ENCODE data around the gene DDX1. TPM values are rescaled to one million over a fixed set of nuclear protein-coding genes. Genes with fewer than 3 reads are reported as not detected.

The DDX1 gene
- polyA plus RNA-seq, 1 experiment = 49.6 TPM

DNA sequence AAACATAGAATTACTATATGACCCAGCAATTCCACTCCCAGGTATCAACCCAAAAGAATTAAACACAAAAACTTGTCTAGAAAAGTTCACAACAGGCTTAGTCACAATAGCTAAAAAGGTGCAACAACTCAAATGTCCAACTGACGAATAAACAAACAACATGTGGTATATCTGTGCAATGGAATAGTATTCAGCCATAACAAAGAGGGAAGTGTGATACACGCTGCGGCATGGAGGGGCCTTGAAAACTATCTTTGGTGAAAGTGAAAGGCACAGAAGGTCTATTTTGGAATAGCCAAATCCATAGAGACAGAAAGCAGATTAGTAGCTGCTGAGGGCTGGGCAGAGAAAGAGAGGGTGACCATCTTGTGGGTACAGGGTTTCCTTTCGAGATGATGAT lies 72.1 kb downstream of the DDX1 start:
- Histone ChIP-seq H3K36me3 (ENCODE audit: control insufficient read depth, insufficient read depth, low read length) (no peaks in the 10 kb centered on the region), H3K4me3 (ENCODE audit: low read depth, low read length) (no peak overlapping the region), H3K27me3 (ENCODE audit: control insufficient read depth, insufficient read depth, low read length) (no peaks in the 10 kb centered on the region; the same call in 1 of the 2 replicates)
- DNase-seq (ENCODE audit: low read depth) = no peak
- ChIA-PET POLR2A (no interaction called here), CTCF (interaction anchor here (1.1 kb wide), 1 partner anchor 11 kb away, joined by 3 read pairs; no protein-coding TSS in a partner anchor)
- TF ChIP-seq, protein P1, sequence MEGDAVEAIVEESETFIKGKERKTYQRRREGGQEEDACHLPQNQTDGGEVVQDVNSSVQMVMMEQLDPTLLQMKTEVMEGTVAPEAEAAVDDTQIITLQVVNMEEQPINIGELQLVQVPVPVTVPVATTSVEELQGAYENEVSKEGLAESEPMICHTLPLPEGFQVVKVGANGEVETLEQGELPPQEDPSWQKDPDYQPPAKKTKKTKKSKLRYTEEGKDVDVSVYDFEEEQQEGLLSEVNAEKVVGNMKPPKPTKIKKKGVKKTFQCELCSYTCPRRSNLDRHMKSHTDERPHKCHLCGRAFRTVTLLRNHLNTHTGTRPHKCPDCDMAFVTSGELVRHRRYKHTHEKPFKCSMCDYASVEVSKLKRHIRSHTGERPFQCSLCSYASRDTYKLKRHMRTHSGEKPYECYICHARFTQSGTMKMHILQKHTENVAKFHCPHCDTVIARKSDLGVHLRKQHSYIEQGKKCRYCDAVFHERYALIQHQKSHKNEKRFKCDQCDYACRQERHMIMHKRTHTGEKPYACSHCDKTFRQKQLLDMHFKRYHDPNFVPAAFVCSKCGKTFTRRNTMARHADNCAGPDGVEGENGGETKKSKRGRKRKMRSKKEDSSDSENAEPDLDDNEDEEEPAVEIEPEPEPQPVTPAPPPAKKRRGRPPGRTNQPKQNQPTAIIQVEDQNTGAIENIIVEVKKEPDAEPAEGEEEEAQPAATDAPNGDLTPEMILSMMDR (IDR thresholded peaks at IDR 0.05; ENCODE audit: insufficient read depth, low read depth, low read length) = no peak

DNA sequence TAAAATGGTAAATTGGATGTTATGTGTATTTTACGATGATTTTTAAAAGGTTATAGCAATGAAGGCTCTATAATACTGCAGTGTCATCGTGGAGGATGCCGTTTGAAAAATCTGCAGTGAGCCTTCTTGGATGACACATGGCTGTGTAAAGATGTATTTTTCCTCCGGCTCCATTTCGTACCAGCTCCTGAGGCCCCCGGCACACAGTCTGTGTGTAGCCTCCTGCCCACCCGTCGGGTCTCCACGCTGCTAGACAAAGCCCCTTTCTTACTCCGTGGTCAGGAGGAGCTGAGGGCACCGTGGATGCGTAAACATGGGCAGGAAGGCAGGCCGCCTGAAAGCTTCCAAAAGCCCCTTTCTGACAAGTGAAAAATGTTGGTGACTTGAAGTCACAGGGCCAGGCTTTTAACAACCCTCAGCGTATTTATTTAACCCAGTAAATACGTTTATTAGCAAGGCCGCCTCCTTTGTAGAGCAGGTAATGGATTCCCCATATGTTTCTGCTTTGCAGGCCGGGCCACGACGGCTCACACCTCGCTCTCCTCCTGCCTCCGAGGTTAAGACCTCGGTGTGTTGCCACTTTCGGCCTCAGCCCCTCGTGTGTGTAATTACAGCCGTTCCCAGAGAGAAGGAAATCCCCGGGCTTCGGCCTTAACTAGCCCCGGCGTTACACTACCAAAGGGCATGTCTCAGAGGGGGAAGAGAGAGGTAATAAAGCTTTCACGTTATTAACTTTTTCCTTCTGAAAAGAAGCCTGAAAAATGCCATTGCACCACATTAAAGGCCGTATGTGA lies 72.8 kb downstream of the DDX1 start:
- H3K36me3 ChIP-seq (ENCODE audit: control insufficient read depth, insufficient read depth, low read length) = no peaks in the 10 kb centered on the region
- ChIA-PET POLR2A (no interaction called here), CTCF (no interaction called here)

DNA sequence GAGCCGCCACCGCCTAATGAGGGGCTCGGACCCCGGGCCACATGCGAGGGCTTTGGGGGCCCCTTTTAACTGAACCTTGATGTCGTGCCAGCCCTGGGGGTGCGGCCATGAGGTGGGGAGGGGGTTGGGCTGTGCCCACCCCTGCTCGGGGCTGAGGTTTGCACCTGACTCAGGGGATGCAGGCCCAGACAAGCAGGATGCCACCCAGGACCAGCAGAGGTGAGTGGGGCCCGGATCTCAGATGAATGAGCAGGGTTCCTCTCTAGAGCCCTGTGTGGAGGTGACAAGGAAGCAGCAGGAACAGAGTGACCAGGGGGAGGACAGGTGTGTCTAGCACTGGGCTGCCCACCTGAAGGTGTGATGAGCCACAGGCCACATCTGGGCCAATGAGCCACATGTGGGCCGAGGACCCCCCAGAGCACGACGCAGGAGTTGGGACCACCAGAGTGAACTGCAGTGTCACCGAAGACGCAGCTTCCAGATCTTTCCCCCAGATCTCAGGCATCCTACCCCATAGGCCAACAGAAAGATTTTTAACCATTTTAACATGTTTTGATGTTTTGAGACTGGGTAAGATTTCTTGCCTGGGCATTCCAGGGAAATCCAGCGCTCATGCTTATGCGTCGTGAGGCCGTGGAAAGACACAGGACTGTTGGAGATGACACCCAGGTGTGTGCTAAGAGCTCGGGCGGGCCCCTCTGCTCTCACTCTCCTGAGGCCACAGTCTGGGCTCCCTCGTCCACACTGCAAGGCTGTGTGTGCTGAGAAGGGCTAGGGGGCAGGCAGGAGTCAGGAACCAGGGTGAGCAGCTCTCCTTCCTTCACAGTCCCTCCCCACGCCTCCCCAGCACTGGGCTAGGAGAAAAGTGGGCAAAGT lies 73.6 kb downstream of the DDX1 start:
- no peaks in the 10 kb centered on the region; the same call in 1 of the 2 replicates for H3K27me3 ChIP-seq (ENCODE audit: control insufficient read depth, insufficient read depth, low read length)
- DNase-seq (ENCODE audit: low read depth) = no peak
- H3K36me3 ChIP-seq (ENCODE audit: control insufficient read depth, insufficient read depth, low read length) = no peaks in the 10 kb centered on the region
- H3K4me3 ChIP-seq (ENCODE audit: low read depth, low read length) = no peak overlapping the region
- TF ChIP-seq, protein P1 (IDR thresholded peaks at IDR 0.05; ENCODE audit: insufficient read depth, low read depth, low read length) = no peak
- ChIA-PET POLR2A (no interaction called here), CTCF (no interaction called here)

More for the DNA sequence above, 72.8 kb downstream of the DDX1 start:
- TF ChIP-seq, protein P1 (IDR thresholded peaks at IDR 0.05; ENCODE audit: insufficient read depth, low read depth, low read length) = no peak
- no peaks in the 10 kb centered on the region; the same call in 1 of the 2 replicates for H3K27me3 ChIP-seq (ENCODE audit: control insufficient read depth, insufficient read depth, low read length)
- H3K4me3 ChIP-seq (ENCODE audit: low read depth, low read length) = no peak overlapping the region
- DNase-seq (ENCODE audit: low read depth) = no peak

DNA sequence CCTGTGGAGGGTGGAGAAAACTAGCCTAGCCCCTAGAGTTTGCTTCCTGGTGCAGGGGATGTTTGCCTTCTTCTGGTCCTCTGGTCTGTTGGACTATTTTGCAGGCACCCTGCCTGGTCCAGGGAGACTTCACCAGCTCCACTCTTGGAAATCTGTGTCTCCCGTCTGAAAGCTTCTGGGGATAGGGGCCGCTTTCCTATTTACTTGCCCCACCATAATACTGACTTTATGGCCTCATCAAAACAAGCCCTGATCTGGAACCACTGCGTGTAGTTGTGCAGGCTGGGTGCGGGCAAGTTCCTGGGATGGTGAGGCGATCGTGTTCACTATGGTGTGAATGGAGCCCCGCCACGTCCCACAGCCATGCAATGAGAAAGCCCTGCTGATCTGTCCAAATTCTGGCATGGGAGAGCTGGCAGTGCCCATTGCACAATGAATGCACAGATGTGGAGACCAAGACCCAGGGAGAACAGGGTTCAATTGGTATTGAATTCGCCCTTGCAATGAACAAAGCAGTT lies 74.3 kb downstream of the DDX1 start:
- no peak for DNase-seq (ENCODE audit: low read depth)
- POLR2A ChIA-PET = no interaction called here
- Histone ChIP-seq H3K27me3 (ENCODE audit: control insufficient read depth, insufficient read depth, low read length) (no peaks in the 10 kb centered on the region; the same call in 1 of the 2 replicates), H3K4me3 (ENCODE audit: low read depth, low read length) (no peak overlapping the region), H3K36me3 (ENCODE audit: control insufficient read depth, insufficient read depth, low read length) (no peaks in the 10 kb centered on the region)
- CTCF ChIA-PET = no interaction called here
- TF ChIP-seq, protein P1 (IDR thresholded peaks at IDR 0.05; ENCODE audit: insufficient read depth, low read depth, low read length) = no peak
